K562 (cell line): ENCODE data around the gene THSD8. TPM values are rescaled to one million over a fixed set of nuclear protein-coding genes. Genes with fewer than 3 reads are reported as not detected.

Source experiments
- ATAC-seq: fragments of 200-7000 bp; cut with Tn5 transposase; 3 replicates; pipeline ENCODE4 v1.9.1; 2020; ENCODE audit warnings: moderate library complexity
- BruUV-seq: library from RNA; stranded (reverse); fragments of 400-500 nt; replicated peaks from 2 replicates; lab custom pipeline; 2021; lab: Mats Ljungman, UMichigan
- CTCF ChIA-PET: fragments of 300-600 bp; formaldehyde crosslinking; extraction: SDS; loops from one replicate; lab custom pipeline; 2021; ENCODE audit warnings: low intra/inter-chr PET ratio; lab: Yijun Ruan, JAX
- POLR2A ChIA-PET: fragments of 300-600, 350-650 bp; sonication (Branson Sonifier 250); formaldehyde crosslinking; extraction: SDS; loops from one replicate; lab custom pipeline; 2021; ENCODE audit warnings: antibody characterized with exemption, inconsistent platforms; lab: Yijun Ruan, JAX
- DNase-seq, 4 experiments: peaks; one replicate each; pipeline versions ENCODE4 v3.0.0 to v3.0.0-alpha.2; 2011 to 2018; ENCODE audit warnings: low spot score in 3 of 4, mixed read lengths in 3 of 4; ENCODE audit errors: extremely low read depth in 1 of 4
- FAIRE-seq: peaks from 2 replicates; lab custom pipeline; 2011; peaks lifted over from hg19 to GRCh38; lab: Jason Lieb, UNC
- H2AFZ ChIP-seq: 2 replicates; pipeline ENCODE4 v1.6.0; 2011; ENCODE audit warnings: low read depth, low read length, control low read depth, inconsistent platforms
- H3K27ac ChIP-seq: fragments of 200-600 bp; 3 replicates; pipeline ENCODE4 v1.8.0; 2011; ENCODE audit warnings: low read depth, mild to moderate bottlenecking, control low read depth, inconsistent platforms, low read length, moderate library complexity, mixed read lengths; ENCODE audit errors: extremely low read depth
- H3K27me3 ChIP-seq, 2 experiments: fragments of 300-600 bp in 1 of 2; 2 replicates in 1 of 2; 3 replicates in 1 of 2; pipeline versions ENCODE4 v1.6.0 to v1.8.0; 2011; ENCODE audit warnings: inconsistent platforms in 2 of 2, low read length in 2 of 2, mild to moderate bottlenecking in 1 of 2, mixed read lengths in 1 of 2, moderate library complexity in 1 of 2; ENCODE audit not compliant: control insufficient read depth in 2 of 2, insufficient read depth in 2 of 2
- H3K36me3 ChIP-seq: fragments of 300-600 bp; 3 replicates; pipeline ENCODE4 v1.8.0; 2011; ENCODE audit warnings: mild to moderate bottlenecking, low read length, inconsistent platforms; ENCODE audit not compliant: control insufficient read depth, insufficient read depth
- H3K4me1 ChIP-seq, 2 experiments: fragments of 200-600 bp in 1 of 2; replicated peaks in 1 of 2; 2 replicates in 1 of 2; 3 replicates in 1 of 2; pipeline versions ENCODE4 v1.5.1 to v1.8.0; 2011; ENCODE audit warnings: inconsistent platforms in 2 of 2, low read length in 2 of 2, mild to moderate bottlenecking in 1 of 2, mixed read lengths in 1 of 2, moderate library complexity in 1 of 2; ENCODE audit not compliant: control insufficient read depth in 2 of 2, insufficient read depth in 2 of 2
- H3K4me2 ChIP-seq: 2 replicates; pipeline ENCODE4 v1.6.1; 2011; ENCODE audit warnings: low read length, control low read depth, inconsistent platforms, mixed read lengths; ENCODE audit not compliant: insufficient read depth
- H3K4me3 ChIP-seq: fragments of 200-600 bp; sonication (generic), shearing (Covaris generic); 2 replicates; pipeline ENCODE4 v1.5.1; 2016; ENCODE audit warnings: control low read depth, inconsistent platforms
- H3K79me2 ChIP-seq: fragments of 200-600 bp; 3 replicates; pipeline ENCODE4 v1.8.0; 2011; ENCODE audit warnings: low read length, inconsistent platforms; ENCODE audit not compliant: control insufficient read depth, insufficient read depth
- H3K9ac ChIP-seq, 2 experiments: 2 replicates each; pipeline versions ENCODE4 v1.6.0 to v1.6.1; 2011; ENCODE audit warnings: low read depth in 2 of 2, low read length in 2 of 2, control low read depth in 1 of 2, inconsistent platforms in 1 of 2, mild to moderate bottlenecking in 1 of 2, mixed read lengths in 1 of 2; ENCODE audit not compliant: insufficient read depth in 1 of 2
- H3K9me1 ChIP-seq: one replicate; pipeline ENCODE4 v1.6.0; 2011; ENCODE audit warnings: inconsistent platforms, mild to moderate bottlenecking, low read length, moderate library complexity; ENCODE audit not compliant: control insufficient read depth, insufficient read depth
- H3K9me3 ChIP-seq: replicated peaks from 2 replicates; pipeline ENCODE4 v1.5.1; 2011; ENCODE audit warnings: low read depth, low read length, inconsistent platforms; ENCODE audit not compliant: control insufficient read depth, insufficient read depth
- H4K20me1 ChIP-seq: replicated peaks from 2 replicates; pipeline ENCODE4 v1.6.1; 2011; ENCODE audit warnings: low read length, inconsistent platforms, mixed read lengths; ENCODE audit not compliant: control insufficient read depth, insufficient read depth
- ATF1 ChIP-seq, 2 experiments: fragments of 450-650 bp in 1 of 2; IDR thresholded peaks; 2 replicates each; pipeline ENCODE4 v1.6.1; 2016; ENCODE audit warnings: missing compliant biosample characterization in 1 of 2, missing genetic modification characterization in 1 of 2
- BRCA1 ChIP-seq, 2 experiments: fragments of 450-650 bp in 1 of 2; sonication (generic) in 1 of 2; formaldehyde crosslinking in 1 of 2; IDR thresholded peaks; 2 replicates each; pipeline versions ENCODE4 v1.5.0 to v1.6.1; 2017 to 2020; ENCODE audit warnings: mild to moderate bottlenecking in 1 of 2, missing genetic modification reagents in 1 of 2
- GATAD2A ChIP-seq: fragments of 450-650 bp; IDR thresholded peaks from 2 replicates; pipeline ENCODE4 v1.6.1; 2017
- HMGN3 ChIP-seq: IDR thresholded peaks from 2 replicates; pipeline ENCODE4 v1.6.1; 2011; ENCODE audit warnings: borderline replicate concordance, low read depth, mild to moderate bottlenecking, mixed read lengths, low read length; ENCODE audit not compliant: insufficient read length; ENCODE audit errors: extremely low read depth
- MTA3 ChIP-seq: fragments of 450-650 bp; formaldehyde crosslinking; IDR thresholded peaks from 2 replicates; pipeline ENCODE4 v1.6.1; 2017; ENCODE audit warnings: mild to moderate bottlenecking, borderline replicate concordance
- MXI1 ChIP-seq: IDR thresholded peaks from 2 replicates; pipeline ENCODE4 v1.6.1; 2011; ENCODE audit warnings: low read depth, mild to moderate bottlenecking, improper control_type of control experiment, low read length
- TBP ChIP-seq: optimal IDR thresholded peaks from 2 replicates; pipeline ENCODE3; 2011; ENCODE audit warnings: low read depth, low read length, improper control_type of control experiment
- TCF7 ChIP-seq: sonication (generic); IDR thresholded peaks from 2 replicates; pipeline ENCODE4 v1.6.1; 2016; ENCODE audit warnings: antibody characterized with exemption, borderline replicate concordance
- TRIM24 ChIP-seq, 2 experiments: fragments of 450-650 bp; IDR thresholded peaks; 2 replicates each; pipeline ENCODE4 v1.6.1; 2016
- ZNF184 ChIP-seq: sonication (generic); formaldehyde crosslinking; IDR thresholded peaks from 2 replicates; pipeline ENCODE4 v1.5.0; 2020; ENCODE audit warnings: missing genetic modification reagents
- ZNF778 ChIP-seq: fragments of 450-650 bp; formaldehyde crosslinking; IDR thresholded peaks from 2 replicates; pipeline ENCODE4 v1.4.0; 2020; ENCODE audit warnings: mild to moderate bottlenecking, moderate library complexity
- WGBS: fragments of 100-300 bp; shearing (Covaris generic); methylation state at CpG from one replicate; pipeline ENCODE4 v1.1.6; 2016; ENCODE audit warnings: low coverage, mixed read lengths; ENCODE audit not compliant: insufficient coverage; ENCODE audit errors: missing lambda C conversion rate; 5-methylcytosine and 5-hydroxymethylcytosine counted together
- in situ Hi-C: fragments of 300-500 bp; cut with MboI; formaldehyde crosslinking; loops from 4 replicates; pipeline ENCODE4 v1.15.0; 2018; ENCODE audit warnings: inconsistent platforms, mixed read lengths
- intact Hi-C: fragments of 100-400 bp; cut with micrococcal nuclease; formaldehyde crosslinking; loops from 2 replicates; pipeline ENCODE4 v1.14.2; 2022
- polyA plus RNA-seq, 8 experiments: library from polyadenylated mRNA; depleted of rRNA in 4 of 8; stranded (reverse) in 5 of 8; unstranded in 3 of 8; fragments of >200 nt; fragmentation: Nextera tagmentation in 2 of 8; fragmentation: Illumina TruSeq in 1 of 8; extraction: Ambion mirVana in 2 of 8; extraction: Trizol in 1 of 8; gene quantifications; 2 replicates each; pipeline versions ENCODE4 v1.2.1 to v1.2.3, GENCODE V29; 2011 to 2014; ENCODE audit warnings: inconsistent platforms in 1 of 8, missing spikeins in 1 of 8
- total RNA-seq, 7 experiments: library from RNA; depleted of rRNA in 6 of 7; stranded (reverse); fragments of >200 nt in 6 of 7; fragmentation: Illumina TruSeq in 2 of 7; extraction: Trizol in 2 of 7; gene quantifications; 2 replicates each; pipeline versions ENCODE4 v1.2.1 to v1.2.3, GENCODE V29; 2011 to 2021; ENCODE audit warnings: low replicate concordance in 1 of 7
- TF ChIP-seq, protein P1 (sequence below): sonication (generic); formaldehyde crosslinking; IDR thresholded peaks from 2 replicates; pipeline ENCODE4 v1.8.1; 2022; ENCODE audit warnings: missing genetic modification reagents
- TF ChIP-seq, protein P2 (sequence below): sonication (generic); formaldehyde crosslinking; IDR thresholded peaks from 2 replicates; pipeline ENCODE4 v1.8.0; 2022; ENCODE audit warnings: missing genetic modification reagents, mild to moderate bottlenecking, moderate library complexity, borderline replicate concordance
- TF ChIP-seq, protein P3 (sequence below), 2 experiments: IDR thresholded peaks; 2 replicates each; pipeline ENCODE4 v1.6.1; 2011; ENCODE audit warnings: borderline replicate concordance in 1 of 2, control low read depth in 1 of 2, low read depth in 1 of 2, low read length in 1 of 2, mild to moderate bottlenecking in 1 of 2, mixed read lengths in 1 of 2, moderate library complexity in 1 of 2; ENCODE audit not compliant: insufficient read depth in 1 of 2, insufficient read length in 1 of 2, poor library complexity in 1 of 2, severe bottlenecking in 1 of 2; ENCODE audit errors: extremely low read depth in 1 of 2

The THSD8 gene
- total and polyA plus RNA-seq, 9 of the 15 experiments (the other 6 are each of a cell fraction or from before 2014, with no cell fraction given) = 8.4 to 42.4 (median 19.9) TPM; not detected in 2

DNA sequence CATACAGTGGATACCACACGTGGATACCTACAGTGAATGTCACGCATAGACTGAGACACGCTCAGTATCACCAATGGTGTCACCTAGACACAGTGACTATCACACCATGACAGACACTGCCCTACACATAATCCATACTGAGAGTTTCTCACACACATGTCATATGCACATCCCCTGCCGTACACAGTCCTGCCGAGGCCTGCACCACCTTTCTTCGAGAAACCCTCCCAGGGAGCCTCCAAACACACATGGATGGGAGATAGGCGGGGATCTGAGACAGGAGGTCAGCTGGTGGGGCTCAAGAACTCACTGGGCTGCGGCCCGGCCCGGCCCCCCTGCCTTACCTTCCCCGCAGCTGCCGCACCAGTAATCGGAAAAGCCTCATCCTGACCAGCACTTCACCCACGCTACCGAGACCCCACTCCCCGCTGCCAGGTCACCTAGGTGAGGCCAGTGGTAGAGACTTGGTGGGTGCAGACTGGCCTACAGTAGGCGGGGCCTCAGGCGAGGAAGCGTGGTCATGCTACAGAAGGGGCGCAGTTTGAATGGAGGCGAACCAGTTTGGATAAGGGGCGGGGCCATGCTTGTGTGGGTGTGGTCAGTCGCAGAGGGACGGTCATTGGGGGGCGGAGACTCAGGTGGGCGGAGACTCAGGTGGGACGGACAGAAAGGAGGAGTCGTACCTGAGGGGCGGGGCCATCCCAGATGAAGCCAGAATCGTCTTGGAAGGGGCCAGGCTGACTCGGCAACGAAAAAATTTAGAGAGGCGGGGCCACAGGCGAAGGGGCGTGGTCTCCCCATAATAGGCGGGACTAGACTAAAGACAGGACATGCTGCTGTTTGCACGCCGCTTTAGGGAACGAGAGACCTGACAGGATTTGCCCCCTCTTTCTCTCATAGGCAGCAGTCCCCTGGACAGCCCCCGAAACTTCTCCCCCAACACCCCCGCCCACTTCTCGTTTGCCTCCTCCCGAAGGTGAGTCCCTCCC, 38.5 kb downstream of the THSD8 start:
- in situ Hi-C loops = no loop called here
- peak overlapping the region; percentile 84 for H2AFZ ChIP-seq
- peaks cover 20% of the 10 kb centered on the region for H3K79me2 ChIP-seq
- H3K27ac ChIP-seq = peak overlapping the region; percentile 69
- H4K20me1 ChIP-seq = peaks cover 6% of the 10 kb centered on the region; the same call in 1 of the 2 replicates
- ChIA-PET POLR2A (no interaction called here), CTCF (no interaction called here)
- H3K36me3 ChIP-seq = peaks cover 19% of the 10 kb centered on the region; the same call in 2 of the 3 replicates
- peak overlapping the region; percentile 82 for H3K4me2 ChIP-seq
- no peaks in the 10 kb centered on the region for H3K9me1 ChIP-seq
- no TSS peak for BruUV-seq
- H3K4me1 ChIP-seq = peaks cover 35 to 52% of the 10 kb centered on the region in 2 experiments
- no peaks in the 10 kb centered on the region for H3K9me3 ChIP-seq
- H3K4me3 ChIP-seq = peak overlapping the region; percentile 57
- peak overlapping the region; percentile 25 to 79 for H3K9ac ChIP-seq
- 9% methylated on average over 41 of the region's 43 CpGs for WGBS
- H3K27me3 ChIP-seq = no peaks in the 10 kb centered on the region; a peak in 1 of 5 replicates
- peak; percentile 93 to 97 (median 96) for DNase-seq
- FAIRE-seq = peak; percentile 96
- ATAC-seq = peak; percentile 85
- intact Hi-C loops = loop anchor here (5.0 kb wide), 1 partner anchor 63 kb away; the partner anchor contains the start of gene HOOK2
- TF ChIP-seq TCF7 = no peak
- TF ChIP-seq HMGN3 = peak; percentile 30
- TF ChIP-seq ATF1 (CRISPR knock-in tag; IDR thresholded peaks at IDR 0.05) = no peak
- 0 out of 2 replicates have a peak, but pooled peaks have one; percentile 27 for TF ChIP-seq ATF1 (tag; IDR thresholded peaks at IDR 0.05)
- TF ChIP-seq MTA3 = 0 out of 2 replicates have a peak, but pooled peaks have one; percentile 24
- no peak for TF ChIP-seq TBP
- no peak for TF ChIP-seq GATAD2A
- no peak for TF ChIP-seq TRIM24 (IDR thresholded peaks at IDR 0.05)
- no peak for TF ChIP-seq ZNF184 (CRISPR knock-in tag)
- TF ChIP-seq, protein P1, sequence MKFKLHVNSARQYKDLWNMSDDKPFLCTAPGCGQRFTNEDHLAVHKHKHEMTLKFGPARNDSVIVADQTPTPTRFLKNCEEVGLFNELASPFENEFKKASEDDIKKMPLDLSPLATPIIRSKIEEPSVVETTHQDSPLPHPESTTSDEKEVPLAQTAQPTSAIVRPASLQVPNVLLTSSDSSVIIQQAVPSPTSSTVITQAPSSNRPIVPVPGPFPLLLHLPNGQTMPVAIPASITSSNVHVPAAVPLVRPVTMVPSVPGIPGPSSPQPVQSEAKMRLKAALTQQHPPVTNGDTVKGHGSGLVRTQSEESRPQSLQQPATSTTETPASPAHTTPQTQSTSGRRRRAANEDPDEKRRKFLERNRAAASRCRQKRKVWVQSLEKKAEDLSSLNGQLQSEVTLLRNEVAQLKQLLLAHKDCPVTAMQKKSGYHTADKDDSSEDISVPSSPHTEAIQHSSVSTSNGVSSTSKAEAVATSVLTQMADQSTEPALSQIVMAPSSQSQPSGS = no peak
- TF ChIP-seq, protein P2, sequence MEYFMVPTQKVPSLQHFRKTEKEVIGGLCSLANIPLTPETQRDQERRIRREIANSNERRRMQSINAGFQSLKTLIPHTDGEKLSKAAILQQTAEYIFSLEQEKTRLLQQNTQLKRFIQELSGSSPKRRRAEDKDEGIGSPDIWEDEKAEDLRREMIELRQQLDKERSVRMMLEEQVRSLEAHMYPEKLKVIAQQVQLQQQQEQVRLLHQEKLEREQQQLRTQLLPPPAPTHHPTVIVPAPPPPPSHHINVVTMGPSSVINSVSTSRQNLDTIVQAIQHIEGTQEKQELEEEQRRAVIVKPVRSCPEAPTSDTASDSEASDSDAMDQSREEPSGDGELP (CRISPR knock-in tag) = peak; percentile 84
- TF ChIP-seq ZNF778 (CRISPR knock-in tag) = no peak
- 0 out of 2 replicates have a peak, but pooled peaks have one; percentile 16 for TF ChIP-seq MXI1
- no peak for TF ChIP-seq BRCA1 (IDR thresholded peaks at IDR 0.05)
- no peak for TF ChIP-seq BRCA1 (CRISPR knock-in tag; IDR thresholded peaks at IDR 0.05)
- TF ChIP-seq, protein P3, sequence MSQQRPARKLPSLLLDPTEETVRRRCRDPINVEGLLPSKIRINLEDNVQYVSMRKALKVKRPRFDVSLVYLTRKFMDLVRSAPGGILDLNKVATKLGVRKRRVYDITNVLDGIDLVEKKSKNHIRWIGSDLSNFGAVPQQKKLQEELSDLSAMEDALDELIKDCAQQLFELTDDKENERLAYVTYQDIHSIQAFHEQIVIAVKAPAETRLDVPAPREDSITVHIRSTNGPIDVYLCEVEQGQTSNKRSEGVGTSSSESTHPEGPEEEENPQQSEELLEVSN (IDR thresholded peaks at IDR 0.05; ENCODE audit: borderline replicate concordance in 1 of 2, extremely low read depth in 1 of 2, insufficient read depth in 1 of 2, insufficient read length in 1 of 2, low read depth in 1 of 2, low read length in 1 of 2, poor library complexity in 1 of 2, severe bottlenecking in 1 of 2) = peak in 1 of 2 experiments; percentile 34
